Mononuclear cell (primary cell): ENCODE results near the gene CYRIA. TPM values are rescaled to one million over a fixed set of nuclear protein-coding genes. Genes with fewer than 3 reads are reported as not detected.

Experiments used
- H3K27me3 ChIP-seq: 2 replicates; pipeline ENCODE4 v1.6.0; 2011; ENCODE audit warnings: low read length, control low read depth; ENCODE audit not compliant: insufficient read depth
- H3K4me1 ChIP-seq: 2 replicates; pipeline ENCODE4 v1.5.1; 2011; ENCODE audit warnings: mild to moderate bottlenecking, low read length, control low read depth; ENCODE audit not compliant: insufficient read depth
- H3K4me3 ChIP-seq: 2 replicates; pipeline ENCODE4 v1.5.1; 2011; ENCODE audit warnings: mild to moderate bottlenecking, low read length, moderate library complexity
- H3K9me3 ChIP-seq: 2 replicates; pipeline ENCODE4 v1.5.1; 2011; ENCODE audit warnings: low read depth, mild to moderate bottlenecking, control low read depth, low read length
- total RNA-seq: library from RNA; depleted of rRNA; stranded (reverse); fragments of >200 nt; gene quantifications from one replicate; pipeline ENCODE4 v1.2.3, GENCODE V29; 2012

The CYRIA gene
- total RNA-seq, 1 donor, result 63.3 TPM

DNA sequence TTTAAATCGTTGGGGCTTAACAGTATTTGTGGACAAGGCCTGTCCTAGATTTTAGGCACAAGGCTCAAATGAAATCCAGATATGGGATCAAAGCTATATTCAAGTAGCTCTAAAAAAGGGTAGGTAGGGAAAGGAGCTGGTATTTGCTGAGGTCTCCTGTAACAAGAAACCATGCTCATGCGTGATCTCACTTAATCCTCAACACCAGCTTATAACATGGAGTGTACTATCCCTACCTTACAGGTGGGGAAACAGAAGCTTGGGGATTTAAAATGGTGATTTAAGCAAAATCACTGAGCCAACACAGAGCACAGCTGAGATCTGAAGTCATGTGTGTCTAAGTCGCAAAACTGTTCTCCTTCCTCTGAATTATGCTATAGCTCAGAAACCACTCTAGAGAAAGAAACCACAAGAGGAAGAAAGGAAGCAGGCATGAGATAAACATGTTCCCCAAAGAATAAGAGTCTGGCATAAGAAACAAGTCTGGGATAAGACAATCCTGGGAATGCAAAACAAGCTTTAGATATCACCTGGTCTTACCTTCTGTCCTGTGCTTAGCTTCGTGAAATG, 43.1 kb downstream of the CYRIA start:
- Histone ChIP-seq H3K4me1 (peaks cover 86% of the 10 kb centered on the region), H3K4me3 (no peak overlapping the region), H3K9me3 (no peaks in the 10 kb centered on the region)

DNA sequence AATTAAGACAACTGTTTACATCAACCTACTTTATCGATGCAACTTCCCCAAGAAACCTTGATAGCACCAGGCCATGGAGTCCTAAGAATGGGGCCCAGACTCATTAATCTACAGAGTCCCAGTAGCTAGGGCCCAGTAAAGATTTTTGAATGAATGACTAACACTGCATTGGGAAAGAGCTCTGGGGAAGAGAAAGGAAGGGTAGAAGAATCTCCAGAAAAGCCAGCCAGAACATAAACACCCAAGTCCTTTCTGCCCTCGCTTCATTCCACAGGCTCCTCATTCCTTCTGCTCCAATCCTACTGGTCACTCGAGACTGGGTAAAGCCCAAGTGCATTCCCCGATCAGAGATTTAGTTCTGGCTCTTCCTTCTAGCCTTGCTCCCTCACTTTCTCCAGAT, 44.3 kb downstream of the CYRIA start:
- H3K9me3 ChIP-seq, result no peaks in the 10 kb centered on the region
- peaks cover 85% of the 10 kb centered on the region for H3K4me1 ChIP-seq
- no peaks in the 10 kb centered on the region for H3K27me3 ChIP-seq
- H3K4me3 ChIP-seq, result no peak overlapping the region

More for the DNA sequence above, 43.1 kb downstream of the CYRIA start:
- H3K27me3 ChIP-seq, result no peaks in the 10 kb centered on the region

DNA sequence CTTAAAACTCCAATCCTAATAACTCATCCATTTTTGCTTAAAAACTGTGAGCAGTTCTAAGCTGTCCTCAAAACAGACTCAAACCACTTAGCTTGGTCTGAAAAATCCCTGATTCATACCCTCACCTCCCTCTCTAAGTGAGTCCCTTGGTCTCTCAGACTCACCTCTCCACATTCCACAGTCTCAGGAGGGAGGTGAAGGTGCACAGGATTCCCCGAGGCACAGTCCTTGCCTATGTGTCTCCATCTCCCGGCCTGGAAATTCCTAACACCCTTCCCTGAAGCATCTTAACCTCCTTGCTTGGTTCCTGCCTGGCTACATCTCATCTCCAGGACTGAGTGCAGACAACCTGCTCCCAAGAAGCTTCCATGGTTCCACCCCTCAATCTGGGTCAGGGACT, 45.0 kb downstream of the CYRIA start:
- Histone ChIP-seq H3K4me3 (no peak overlapping the region), H3K9me3 (no peaks in the 10 kb centered on the region), H3K4me1 (peaks cover 78% of the 10 kb centered on the region)

DNA sequence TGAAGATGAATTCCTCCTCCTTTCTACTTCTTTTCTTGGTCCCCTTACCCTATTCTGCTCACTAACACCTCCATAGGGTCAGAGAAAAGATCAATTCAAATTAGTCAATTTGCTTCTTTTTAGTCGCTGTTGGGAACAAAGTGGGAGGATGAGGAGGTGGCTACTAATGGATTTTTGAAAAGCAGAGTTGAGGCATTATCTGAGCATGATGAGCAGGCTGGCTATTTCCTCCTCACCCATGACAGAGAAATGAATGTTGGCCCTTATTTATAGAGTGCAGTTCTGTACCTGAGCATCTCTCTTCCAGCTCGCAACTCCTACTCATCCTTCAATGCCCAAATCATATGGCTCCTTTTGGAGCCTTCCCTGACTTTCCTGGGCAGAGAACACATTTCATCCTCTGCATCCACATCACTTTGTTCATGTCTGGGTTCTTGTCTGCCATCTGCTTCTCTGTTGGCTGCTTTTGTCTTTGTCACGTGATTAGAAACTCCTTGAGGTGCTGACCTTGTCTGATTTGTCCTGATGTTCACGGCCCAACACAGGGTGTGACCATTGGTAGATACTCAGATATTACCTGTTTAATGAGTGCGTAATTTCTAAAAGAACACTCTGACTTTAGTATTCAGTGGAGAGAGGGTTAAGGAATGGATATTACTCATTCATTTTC, 45.9 kb downstream of the CYRIA start:
- H3K27me3 ChIP-seq, result no peaks in the 10 kb centered on the region
- H3K9me3 ChIP-seq, result no peaks in the 10 kb centered on the region
- H3K4me3 ChIP-seq, result no peak overlapping the region
- peaks cover 69% of the 10 kb centered on the region for H3K4me1 ChIP-seq

More for the DNA sequence above, 45.0 kb downstream of the CYRIA start:
- no peaks in the 10 kb centered on the region for H3K27me3 ChIP-seq

DNA sequence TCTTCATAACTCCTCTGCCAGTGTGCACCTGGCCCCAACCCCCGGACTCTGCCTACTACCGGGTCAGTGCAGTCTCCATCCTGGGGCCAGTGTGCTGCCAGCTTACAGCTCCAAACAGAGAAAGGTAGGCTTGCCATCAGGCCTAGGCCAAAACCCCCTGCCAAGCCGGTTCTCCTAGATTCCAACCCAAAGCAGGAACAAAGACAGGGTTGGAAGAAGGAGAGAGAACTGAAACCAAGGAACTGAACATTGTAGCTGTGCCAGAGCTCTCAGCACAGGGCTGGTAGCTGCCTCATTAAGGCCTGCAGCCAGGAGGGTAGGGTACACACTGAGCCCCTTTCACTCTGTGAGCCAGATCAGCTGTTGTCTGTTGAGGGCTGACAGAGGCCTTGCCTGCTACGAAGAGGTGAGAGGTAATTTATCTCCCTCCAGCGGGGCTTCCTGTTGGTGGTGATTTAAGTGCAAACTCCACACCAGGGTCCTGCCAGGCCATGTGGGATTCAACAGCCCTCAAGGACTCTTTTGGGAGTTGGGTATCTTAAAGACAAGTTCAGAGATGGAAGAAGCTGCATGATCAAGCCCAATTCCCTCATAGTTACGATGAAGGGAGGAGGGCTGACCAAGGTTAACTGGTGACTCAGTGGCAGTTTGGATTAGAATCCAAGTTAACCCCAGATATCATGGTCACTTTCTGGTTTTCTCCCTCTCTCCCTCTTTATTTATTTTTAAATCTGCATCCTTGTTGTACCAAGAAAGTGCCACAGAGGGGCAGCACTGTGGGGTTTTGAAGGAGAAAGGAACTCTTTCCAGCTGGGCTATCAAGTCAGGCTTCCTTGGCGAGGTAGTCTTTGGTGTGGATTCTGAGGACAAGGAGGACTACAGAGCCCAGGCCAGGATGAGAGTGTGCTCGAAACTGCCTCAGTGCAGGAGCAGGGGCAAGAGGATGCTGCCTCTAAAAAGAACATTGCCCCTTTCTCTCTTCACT, 48.1 kb downstream of the CYRIA start:
- no peaks in the 10 kb centered on the region for H3K27me3 ChIP-seq
- H3K4me1 ChIP-seq, result peaks cover 48% of the 10 kb centered on the region
- no peak overlapping the region for H3K4me3 ChIP-seq
- H3K9me3 ChIP-seq, result no peaks in the 10 kb centered on the region
